Liver (tissue), 9 donors: Measurements from ENCODE around the gene CNBP. TPM values are rescaled to one million over a fixed set of nuclear protein-coding genes. Genes with fewer than 3 reads are reported as not detected.

ENCODE experiments used
- DNase-seq: peaks from one replicate; pipeline ENCODE4 v3.0.0-alpha.2; 2017; ENCODE audit warnings: low spot score
- H3K27ac ChIP-seq, 2 donors: one replicate each; pipeline ENCODE4 v1.7.0; 2013; ENCODE audit warnings: inconsistent platforms in 2 of 2, low read length in 2 of 2, control low read depth in 1 of 2, low read depth in 1 of 2, mild to moderate bottlenecking in 1 of 2
- H3K27me3 ChIP-seq, 4 donors: one replicate each; pipeline versions ENCODE4 v1.6.1 to v1.7.0; 2013; ENCODE audit warnings: low read length in 3 of 4, inconsistent platforms in 1 of 4, mild to moderate bottlenecking in 1 of 4, moderate library complexity in 1 of 4; ENCODE audit not compliant: control insufficient read depth in 4 of 4, insufficient read depth in 4 of 4
- H3K36me3 ChIP-seq, 4 donors: one replicate each; pipeline versions ENCODE4 v1.6.1 to v1.7.0; 2013; ENCODE audit warnings: low read length in 3 of 4, mild to moderate bottlenecking in 3 of 4, low read depth in 1 of 4, moderate library complexity in 1 of 4; ENCODE audit not compliant: control insufficient read depth in 4 of 4, insufficient read depth in 3 of 4
- H3K4me1 ChIP-seq, 4 donors: one replicate each; pipeline versions ENCODE4 v1.6.1 to v1.7.0; 2013; ENCODE audit warnings: low read length in 3 of 4, mild to moderate bottlenecking in 3 of 4, moderate library complexity in 1 of 4; ENCODE audit not compliant: control insufficient read depth in 4 of 4, insufficient read depth in 4 of 4
- H3K4me3 ChIP-seq, 3 donors: one replicate each; pipeline versions ENCODE4 v1.6.1 to v1.7.0; 2013; ENCODE audit warnings: low read length in 3 of 3, control low read depth in 1 of 3, low read depth in 1 of 3, mild to moderate bottlenecking in 1 of 3
- H3K9ac ChIP-seq, 2 donors: one replicate each; pipeline ENCODE4 v1.7.0; 2013; ENCODE audit warnings: low read length in 2 of 2, mild to moderate bottlenecking in 2 of 2, moderate library complexity in 2 of 2, control low read depth in 1 of 2, low read depth in 1 of 2
- H3K9me3 ChIP-seq, 4 donors: one replicate each; pipeline versions ENCODE4 v1.6.1 to v1.7.0; 2013; ENCODE audit warnings: low read length in 3 of 4; ENCODE audit not compliant: control insufficient read depth in 4 of 4
- EGR1 ChIP-seq, 2 donors: IDR thresholded peaks; 2 replicates each; pipeline ENCODE4 v1.6.1; 2016 to 2018; ENCODE audit warnings: antibody characterized with exemption in 2 of 2, low read depth in 2 of 2
- FOXA1 ChIP-seq: IDR thresholded peaks from 2 replicates; pipeline ENCODE4 v1.6.1; 2016; ENCODE audit warnings: antibody characterized with exemption
- FOXA2 ChIP-seq: IDR thresholded peaks from 2 replicates; pipeline ENCODE4 v1.6.1; 2016; ENCODE audit warnings: antibody characterized with exemption
- GABPA ChIP-seq, 2 donors: IDR thresholded peaks in 1 of 2; conservative IDR thresholded peaks in 1 of 2; 2 replicates each; pipeline ENCODE4 v1.6.1; 2016; ENCODE audit warnings: antibody characterized with exemption in 2 of 2, mild to moderate bottlenecking in 1 of 2, moderate library complexity in 1 of 2
- HNF4A ChIP-seq, 2 donors: conservative IDR thresholded peaks; 2 replicates each; pipeline ENCODE4 v1.6.1; 2016; ENCODE audit warnings: antibody characterized with exemption in 2 of 2, mild to moderate bottlenecking in 2 of 2
- HNF4G ChIP-seq: IDR thresholded peaks from 2 replicates; pipeline ENCODE4 v1.6.1; 2016; ENCODE audit warnings: antibody characterized with exemption
- JUND ChIP-seq, 2 donors: IDR thresholded peaks; 2 replicates each; pipeline ENCODE4 v1.6.1; 2016; ENCODE audit warnings: antibody characterized with exemption in 2 of 2
- NR2F2 ChIP-seq: IDR thresholded peaks from 2 replicates; pipeline ENCODE4 v1.6.1; 2016; ENCODE audit warnings: antibody characterized with exemption
- RAD21 ChIP-seq, 2 donors: IDR thresholded peaks; 2 replicates each; pipeline ENCODE4 v1.6.1; 2016; ENCODE audit warnings: antibody characterized with exemption in 2 of 2, mild to moderate bottlenecking in 2 of 2
- RXRA ChIP-seq, 2 donors: IDR thresholded peaks; 2 replicates each; pipeline ENCODE4 v1.6.1; 2017 to 2018; ENCODE audit warnings: antibody characterized with exemption in 2 of 2, mild to moderate bottlenecking in 1 of 2
- SP1 ChIP-seq: IDR thresholded peaks from 2 replicates; pipeline ENCODE4 v1.6.1; 2018; ENCODE audit warnings: antibody characterized with exemption, mild to moderate bottlenecking
- TAF1 ChIP-seq: conservative IDR thresholded peaks from 2 replicates; pipeline ENCODE4 v1.6.1; 2016; ENCODE audit warnings: antibody characterized with exemption, mild to moderate bottlenecking
- YY1 ChIP-seq: IDR thresholded peaks from 2 replicates; pipeline ENCODE4 v1.6.1; 2016; ENCODE audit warnings: antibody characterized with exemption, mild to moderate bottlenecking
- WGBS: extraction: QIAGEN DNeasy Blood & Tissue Kit; methylation state at CpG from one replicate; pipeline ENCODE4 v1.1.7; 2013; 5-methylcytosine and 5-hydroxymethylcytosine counted together
- polyA plus RNA-seq, 2 donors: library from polyadenylated mRNA; stranded (reverse) in 1 of 2; unstranded in 1 of 2; fragments of 200-250 nt in 1 of 2; fragments of >200 nt in 1 of 2; fragmentation: Nextera tagmentation in 1 of 2; extraction: Ambion mirVana in 1 of 2; gene quantifications; one replicate each; pipeline versions ENCODE4 v1.2.1 to v1.2.3, GENCODE V29; 2013 to 2015
- total RNA-seq, 2 donors: library from RNA; depleted of rRNA; stranded (reverse); fragments of >200 nt; gene quantifications; one replicate each; pipeline ENCODE4 v1.2.3, GENCODE V29; 2014
- TF ChIP-seq, protein P1 (sequence below): fragments of 150-350 bp; IDR thresholded peaks from 2 replicates; pipeline ENCODE4 v1.5.1; 2017; ENCODE audit warnings: improper control_type of control experiment, low read depth, low read length; ENCODE audit not compliant: missing input control
- TF ChIP-seq, protein P2 (sequence below): IDR thresholded peaks from 2 replicates; pipeline ENCODE4 v1.6.1; 2016; ENCODE audit warnings: antibody characterized with exemption
- TF ChIP-seq, protein P3 (sequence below): IDR thresholded peaks from 2 replicates; pipeline ENCODE4 v1.6.1; 2016; ENCODE audit warnings: antibody characterized with exemption, mild to moderate bottlenecking
- TF ChIP-seq, protein P4 (sequence below): IDR thresholded peaks from 2 replicates; pipeline ENCODE4 v1.6.1; 2016; ENCODE audit warnings: antibody characterized with exemption
- TF ChIP-seq, protein P5 (sequence below): IDR thresholded peaks from 2 replicates; pipeline ENCODE4 v1.6.1; 2016; ENCODE audit warnings: antibody characterized with exemption
- donor health status: healthy.
- donor health status: healthy.
- donor health status: healthy.
- donor health status: healthy.
- donor health status: healthy.

Gene CNBP
- total and polyA plus RNA-seq, 4 donors, result 162 to 291 (median 214) TPM

DNA sequence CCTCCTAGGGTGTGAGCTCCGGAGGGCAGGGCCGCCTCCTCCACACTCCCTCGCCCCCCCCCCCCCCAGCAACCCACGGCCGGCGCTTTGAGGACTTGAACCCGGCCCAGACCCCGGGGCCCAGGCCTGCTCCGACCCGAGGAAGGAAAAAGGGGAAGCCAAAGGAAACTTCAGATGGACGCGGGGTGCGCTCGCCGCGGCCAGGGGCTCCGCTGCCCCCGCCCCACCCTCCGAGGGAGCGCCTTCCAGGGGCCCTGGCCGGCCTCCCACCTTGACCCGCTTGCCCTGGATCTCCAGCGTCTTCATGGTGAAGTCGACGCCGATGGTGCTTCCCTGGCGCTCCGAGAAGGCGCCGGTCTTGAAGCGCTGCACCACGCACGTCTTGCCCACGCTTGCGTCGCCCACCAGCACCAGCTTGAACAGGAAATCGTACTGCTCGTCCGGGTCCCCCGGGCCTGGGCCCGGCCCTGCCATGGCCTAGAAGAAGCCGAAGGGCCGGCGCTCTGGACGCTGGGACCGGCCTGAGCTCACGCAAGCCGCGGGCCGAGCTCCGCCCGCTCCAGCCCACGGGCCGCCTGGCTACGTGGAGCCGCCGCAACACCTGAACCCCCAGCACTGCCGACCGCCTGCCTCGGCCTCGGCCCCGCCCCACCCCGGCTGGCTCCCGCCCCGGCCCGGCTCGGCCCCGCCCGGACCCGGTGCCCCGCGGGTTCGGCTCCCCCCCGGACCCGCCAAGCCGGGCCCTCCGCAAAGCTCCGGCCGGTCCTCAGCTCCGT lies 62.5 kb downstream of the CNBP start:
- peaks cover 0 to 6% (median 0%) of the 10 kb centered on the region in 4 donors for H3K36me3 ChIP-seq
- peaks cover 17 to 53% (median 46%) of the 10 kb centered on the region in 4 donors for H3K4me1 ChIP-seq
- no peak for DNase-seq
- H3K9me3 ChIP-seq, result no peaks in the 10 kb centered on the region
- H3K9ac ChIP-seq, result peak overlapping the region; percentile 90 to 99
- no peaks in the 10 kb centered on the region for H3K27me3 ChIP-seq
- TF ChIP-seq JUND (IDR thresholded peaks at IDR 0.05) (no peak), RXRA (IDR thresholded peaks at IDR 0.05) (no peak), HNF4A (conservative IDR thresholded peaks at IDR 0.05) (no peak), SP1 (no peak)
- TF ChIP-seq, protein P1, sequence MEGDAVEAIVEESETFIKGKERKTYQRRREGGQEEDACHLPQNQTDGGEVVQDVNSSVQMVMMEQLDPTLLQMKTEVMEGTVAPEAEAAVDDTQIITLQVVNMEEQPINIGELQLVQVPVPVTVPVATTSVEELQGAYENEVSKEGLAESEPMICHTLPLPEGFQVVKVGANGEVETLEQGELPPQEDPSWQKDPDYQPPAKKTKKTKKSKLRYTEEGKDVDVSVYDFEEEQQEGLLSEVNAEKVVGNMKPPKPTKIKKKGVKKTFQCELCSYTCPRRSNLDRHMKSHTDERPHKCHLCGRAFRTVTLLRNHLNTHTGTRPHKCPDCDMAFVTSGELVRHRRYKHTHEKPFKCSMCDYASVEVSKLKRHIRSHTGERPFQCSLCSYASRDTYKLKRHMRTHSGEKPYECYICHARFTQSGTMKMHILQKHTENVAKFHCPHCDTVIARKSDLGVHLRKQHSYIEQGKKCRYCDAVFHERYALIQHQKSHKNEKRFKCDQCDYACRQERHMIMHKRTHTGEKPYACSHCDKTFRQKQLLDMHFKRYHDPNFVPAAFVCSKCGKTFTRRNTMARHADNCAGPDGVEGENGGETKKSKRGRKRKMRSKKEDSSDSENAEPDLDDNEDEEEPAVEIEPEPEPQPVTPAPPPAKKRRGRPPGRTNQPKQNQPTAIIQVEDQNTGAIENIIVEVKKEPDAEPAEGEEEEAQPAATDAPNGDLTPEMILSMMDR, result no peak
- TF ChIP-seq, protein P2, sequence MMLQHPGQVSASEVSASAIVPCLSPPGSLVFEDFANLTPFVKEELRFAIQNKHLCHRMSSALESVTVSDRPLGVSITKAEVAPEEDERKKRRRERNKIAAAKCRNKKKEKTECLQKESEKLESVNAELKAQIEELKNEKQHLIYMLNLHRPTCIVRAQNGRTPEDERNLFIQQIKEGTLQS, result no peak
- TF ChIP-seq, protein P3, sequence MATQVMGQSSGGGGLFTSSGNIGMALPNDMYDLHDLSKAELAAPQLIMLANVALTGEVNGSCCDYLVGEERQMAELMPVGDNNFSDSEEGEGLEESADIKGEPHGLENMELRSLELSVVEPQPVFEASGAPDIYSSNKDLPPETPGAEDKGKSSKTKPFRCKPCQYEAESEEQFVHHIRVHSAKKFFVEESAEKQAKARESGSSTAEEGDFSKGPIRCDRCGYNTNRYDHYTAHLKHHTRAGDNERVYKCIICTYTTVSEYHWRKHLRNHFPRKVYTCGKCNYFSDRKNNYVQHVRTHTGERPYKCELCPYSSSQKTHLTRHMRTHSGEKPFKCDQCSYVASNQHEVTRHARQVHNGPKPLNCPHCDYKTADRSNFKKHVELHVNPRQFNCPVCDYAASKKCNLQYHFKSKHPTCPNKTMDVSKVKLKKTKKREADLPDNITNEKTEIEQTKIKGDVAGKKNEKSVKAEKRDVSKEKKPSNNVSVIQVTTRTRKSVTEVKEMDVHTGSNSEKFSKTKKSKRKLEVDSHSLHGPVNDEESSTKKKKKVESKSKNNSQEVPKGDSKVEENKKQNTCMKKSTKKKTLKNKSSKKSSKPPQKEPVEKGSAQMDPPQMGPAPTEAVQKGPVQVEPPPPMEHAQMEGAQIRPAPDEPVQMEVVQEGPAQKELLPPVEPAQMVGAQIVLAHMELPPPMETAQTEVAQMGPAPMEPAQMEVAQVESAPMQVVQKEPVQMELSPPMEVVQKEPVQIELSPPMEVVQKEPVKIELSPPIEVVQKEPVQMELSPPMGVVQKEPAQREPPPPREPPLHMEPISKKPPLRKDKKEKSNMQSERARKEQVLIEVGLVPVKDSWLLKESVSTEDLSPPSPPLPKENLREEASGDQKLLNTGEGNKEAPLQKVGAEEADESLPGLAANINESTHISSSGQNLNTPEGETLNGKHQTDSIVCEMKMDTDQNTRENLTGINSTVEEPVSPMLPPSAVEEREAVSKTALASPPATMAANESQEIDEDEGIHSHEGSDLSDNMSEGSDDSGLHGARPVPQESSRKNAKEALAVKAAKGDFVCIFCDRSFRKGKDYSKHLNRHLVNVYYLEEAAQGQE, result no peak
- 2% methylated on average over 80 of the region's 80 CpGs for WGBS
- H3K4me3 ChIP-seq, result peak overlapping the region; percentile 70 to 96 (median 90)
- peak overlapping the region; percentile 99 to 100 for H3K27ac ChIP-seq

DNA sequence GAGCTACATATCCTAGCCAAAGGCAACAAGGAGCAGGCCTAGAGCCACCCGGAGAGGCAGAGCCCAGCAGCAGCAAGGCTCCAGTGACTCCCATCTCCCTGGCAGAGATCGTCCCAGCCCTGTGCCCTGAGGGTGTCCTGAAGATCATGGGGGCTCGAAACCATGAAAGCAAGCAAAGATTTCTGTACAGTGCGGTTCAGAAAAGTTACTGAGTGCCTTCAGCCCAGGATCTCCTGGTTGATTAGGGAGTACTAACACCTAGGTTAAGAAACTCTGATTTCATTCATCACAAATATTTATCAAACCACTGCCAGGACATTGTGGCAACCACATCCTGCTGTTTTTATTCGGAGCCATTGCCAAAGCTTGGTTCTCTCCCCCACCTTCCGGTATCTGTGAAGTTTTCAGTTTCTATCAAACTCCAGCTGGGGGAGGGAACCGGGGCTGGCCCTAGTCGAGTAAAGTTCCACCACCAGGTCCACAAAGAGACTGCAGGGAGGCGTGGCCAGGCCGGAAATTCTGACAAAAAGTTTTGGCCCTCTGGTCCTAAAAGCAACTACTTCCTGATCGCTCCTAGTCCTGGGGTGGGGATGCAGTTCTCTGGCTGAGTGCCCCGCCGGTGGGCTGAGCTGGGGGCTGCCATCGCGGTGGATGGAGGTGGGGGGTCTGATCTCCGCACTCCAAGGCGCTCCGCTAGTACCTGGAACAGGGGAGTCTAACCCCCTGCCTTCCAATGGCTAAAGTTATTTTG lies 63.3 kb downstream of the CNBP start:
- H3K9me3 ChIP-seq, result no peaks in the 10 kb centered on the region
- H3K4me3 ChIP-seq, result peak overlapping the region; percentile 70 to 98 (median 96)
- peak; percentile 72 for DNase-seq
- WGBS, result under 1% methylated on average over 18 of the region's 18 CpGs
- H3K27me3 ChIP-seq, result no peaks in the 10 kb centered on the region
- H3K9ac ChIP-seq, result peak overlapping the region; percentile 99
- peaks cover 0 to 6% (median 0%) of the 10 kb centered on the region in 4 donors for H3K36me3 ChIP-seq
- H3K27ac ChIP-seq, result peak overlapping the region; percentile 99 to 100
- peaks cover 17 to 60% (median 52%) of the 10 kb centered on the region in 4 donors for H3K4me1 ChIP-seq
- TF ChIP-seq RXRA (IDR thresholded peaks at IDR 0.05), result peak; percentile 77 to 91
- peak in 1 of 2 donors; percentile 56 for TF ChIP-seq JUND (IDR thresholded peaks at IDR 0.05)
- TF ChIP-seq EGR1 (IDR thresholded peaks at IDR 0.05; ENCODE audit: low read depth in 2 of 2), result peak; percentile 72 to 93
- TF ChIP-seq, protein P4, sequence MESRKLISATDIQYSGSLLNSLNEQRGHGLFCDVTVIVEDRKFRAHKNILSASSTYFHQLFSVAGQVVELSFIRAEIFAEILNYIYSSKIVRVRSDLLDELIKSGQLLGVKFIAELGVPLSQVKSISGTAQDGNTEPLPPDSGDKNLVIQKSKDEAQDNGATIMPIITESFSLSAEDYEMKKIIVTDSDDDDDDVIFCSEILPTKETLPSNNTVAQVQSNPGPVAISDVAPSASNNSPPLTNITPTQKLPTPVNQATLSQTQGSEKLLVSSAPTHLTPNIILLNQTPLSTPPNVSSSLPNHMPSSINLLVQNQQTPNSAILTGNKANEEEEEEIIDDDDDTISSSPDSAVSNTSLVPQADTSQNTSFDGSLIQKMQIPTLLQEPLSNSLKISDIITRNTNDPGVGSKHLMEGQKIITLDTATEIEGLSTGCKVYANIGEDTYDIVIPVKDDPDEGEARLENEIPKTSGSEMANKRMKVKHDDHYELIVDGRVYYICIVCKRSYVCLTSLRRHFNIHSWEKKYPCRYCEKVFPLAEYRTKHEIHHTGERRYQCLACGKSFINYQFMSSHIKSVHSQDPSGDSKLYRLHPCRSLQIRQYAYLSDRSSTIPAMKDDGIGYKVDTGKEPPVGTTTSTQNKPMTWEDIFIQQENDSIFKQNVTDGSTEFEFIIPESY, result peak; percentile 72
- TF ChIP-seq, protein P1, result peak; percentile 37
- TF ChIP-seq YY1, result peak; percentile 86
- TF ChIP-seq FOXA1, result no peak
- peak; percentile 78 for TF ChIP-seq TAF1
- TF ChIP-seq SP1, result peak; percentile 90
- TF ChIP-seq, protein P5, sequence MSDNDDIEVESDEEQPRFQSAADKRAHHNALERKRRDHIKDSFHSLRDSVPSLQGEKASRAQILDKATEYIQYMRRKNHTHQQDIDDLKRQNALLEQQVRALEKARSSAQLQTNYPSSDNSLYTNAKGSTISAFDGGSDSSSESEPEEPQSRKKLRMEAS, result peak; percentile 99
- TF ChIP-seq HNF4G, result peak; percentile 39
- TF ChIP-seq FOXA2, result no peak
- TF ChIP-seq RAD21 (IDR thresholded peaks at IDR 0.05), result peak; percentile 66 to 70
- TF ChIP-seq GABPA (IDR thresholded peaks at IDR 0.05 in 1 of 2, conservative IDR thresholded peaks at IDR 0.05 in 1 of 2), result peak; percentile 67 to 85
- TF ChIP-seq HNF4A (conservative IDR thresholded peaks at IDR 0.05), result peak; percentile 68 to 81
- no peak for TF ChIP-seq NR2F2
- TF ChIP-seq, protein P2, result no peak
